ENCODE results near the gene AGAP1. TPM values are rescaled to one million over a fixed set of nuclear protein-coding genes. Genes with fewer than 3 reads are reported as not detected.

The AGAP1 gene
- total and polyA plus RNA-seq, 7 donors: 4.2 to 21.6 (median 16.6) TPM

GRCh38 chr2:235725841-235726240 is 232.0 kb downstream of the AGAP1 start:
- H3K27ac ChIP-seq: peak overlapping the region; percentile 46

GRCh38 chr2:235726554-235726953 is 232.7 kb downstream of the AGAP1 start:
- Histone ChIP-seq H3K9me3 (no peaks in the 10 kb centered on the region), H3K27me3 (ENCODE audit: insufficient read depth in 3 of 3, low read length in 2 of 3) (no peaks in the 10 kb centered on the region), H3K27ac (no peak overlapping the region), H3K36me3 (ENCODE audit: insufficient read depth in 1 of 2, low read depth in 1 of 2) (no peaks in the 10 kb centered on the region), H3K4me1 (peaks cover 34% of the 10 kb centered on the region), H3K4me3 (no peak overlapping the region)
- no peak for TF ChIP-seq CTCF (IDR thresholded peaks at IDR 0.05)
- ATAC-seq (no peak), DNase-seq (no peak)
- intact Hi-C loops (cut with DNase I): no loop called here
- WGBS, 3 donors: 93 to 98% (median 96%) methylated on average over 5 of the region's 5 CpGs

More at GRCh38 chr2:235725841-235726240, 232.0 kb downstream of the AGAP1 start:
- no peaks in the 10 kb centered on the region for H3K36me3 ChIP-seq (ENCODE audit: insufficient read depth in 1 of 2, low read depth in 1 of 2)
- H3K27me3 ChIP-seq (ENCODE audit: insufficient read depth in 3 of 3, low read length in 2 of 3): no peaks in the 10 kb centered on the region
- ATAC-seq (no peak), DNase-seq (no peak)
- no peak overlapping the region for H3K4me3 ChIP-seq
- H3K4me1 ChIP-seq: peaks cover 34% of the 10 kb centered on the region
- intact Hi-C loops (cut with DNase I): no loop called here
- 78 to 84% (median 80%) methylated on average over 4 of the region's 4 CpGs for WGBS, 3 donors
- no peaks in the 10 kb centered on the region for H3K9me3 ChIP-seq
- TF ChIP-seq CTCF (IDR thresholded peaks at IDR 0.05): no peak

GRCh38 chr2:235727174-235727573 is 233.3 kb downstream of the AGAP1 start:
- H3K27me3 ChIP-seq (ENCODE audit: insufficient read depth in 3 of 3, low read length in 2 of 3): no peaks in the 10 kb centered on the region
- H3K4me3 ChIP-seq: no peak overlapping the region
- H3K36me3 ChIP-seq (ENCODE audit: insufficient read depth in 1 of 2, low read depth in 1 of 2): no peaks in the 10 kb centered on the region
- intact Hi-C loops (cut with DNase I): no loop called here
- H3K9me3 ChIP-seq: no peaks in the 10 kb centered on the region
- peaks cover 34% of the 10 kb centered on the region for H3K4me1 ChIP-seq
- ATAC-seq (peak in 2 of 4 donors; percentile 31 to 64), DNase-seq (peak in 1 of 2 donors; percentile 46)
- TF ChIP-seq CTCF (IDR thresholded peaks at IDR 0.05): no peak
- H3K27ac ChIP-seq: no peak overlapping the region
- 46 to 65% (median 49%) methylated on average over 5 of the region's 5 CpGs for WGBS, 3 donors

GRCh38 chr2:235727891-235728799 is 234.3 kb downstream of the AGAP1 start:
- 75 to 81% (median 79%) methylated on average over 17 of the region's 17 CpGs for WGBS, 3 donors
- Histone ChIP-seq H3K36me3 (ENCODE audit: insufficient read depth in 1 of 2, low read depth in 1 of 2) (no peaks in the 10 kb centered on the region), H3K27me3 (ENCODE audit: insufficient read depth in 3 of 3, low read length in 2 of 3) (no peaks in the 10 kb centered on the region), H3K4me1 (peaks cover 34% of the 10 kb centered on the region), H3K27ac (no peak overlapping the region), H3K9me3 (no peaks in the 10 kb centered on the region), H3K4me3 (no peak overlapping the region)
- intact Hi-C loops (cut with DNase I): no loop called here
- no peak for ATAC-seq
- no peak for DNase-seq
- TF ChIP-seq CTCF (IDR thresholded peaks at IDR 0.05): no peak
